Breast epithelium (tissue), 3 donors: ENCODE data around the gene ANKRD44.

Experiments
- CTCF ChIP-seq, 3 donors: fragments of 450-650 bp; IDR thresholded peaks; one replicate each; pipeline ENCODE4 v1.5.1; 2016 to 2017; ENCODE audit warnings: antibody characterized with exemption in 3 of 3, mild to moderate bottlenecking in 3 of 3, moderate library complexity in 3 of 3
- POLR2A ChIP-seq: fragments of 450-650 bp; IDR thresholded peaks from one replicate; pipeline ENCODE4 v1.6.1; 2016; ENCODE audit warnings: antibody characterized with exemption, mild to moderate bottlenecking, moderate library complexity
- POLR2AphosphoS5 ChIP-seq, 3 donors: sonication (generic); formaldehyde crosslinking; IDR thresholded peaks; one replicate each; pipeline ENCODE4 v1.6.1; 2017; ENCODE audit warnings: antibody characterized with exemption in 3 of 3

DNA sequence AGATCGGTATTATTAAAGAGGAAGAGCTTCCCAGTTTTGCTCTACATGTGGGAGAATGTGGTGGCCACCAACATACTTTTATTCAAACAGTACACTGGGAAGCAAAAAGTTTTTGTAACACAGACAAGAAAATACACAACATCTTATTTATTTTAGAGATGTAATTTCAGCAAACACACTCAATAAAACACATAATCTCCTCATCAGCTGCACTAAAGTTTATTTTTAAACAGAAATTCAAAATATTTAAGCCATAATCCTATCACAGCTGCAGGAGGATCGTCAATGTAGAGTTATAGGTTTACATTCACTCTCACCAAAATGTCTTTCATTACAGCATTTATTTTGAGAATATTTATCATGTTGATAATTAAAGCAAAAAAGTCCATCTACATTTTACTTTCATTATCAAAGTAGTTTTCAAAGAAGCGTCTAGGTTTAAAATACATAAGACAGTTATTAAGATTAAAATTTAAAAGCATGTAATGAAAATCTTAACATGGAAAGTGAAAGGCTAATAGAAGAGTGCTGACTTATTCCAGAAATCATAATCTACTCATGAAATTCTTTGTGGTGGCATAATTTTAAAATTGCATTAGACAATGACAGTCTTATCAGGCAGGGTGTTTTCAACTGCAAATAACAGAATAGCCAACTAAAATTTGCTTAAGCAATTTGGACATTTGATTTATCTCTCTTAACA lies 61.0 kb downstream of the ANKRD44 start:
- TF ChIP-seq CTCF (IDR thresholded peaks at IDR 0.05) (no peak), POLR2A (no peak), POLR2AphosphoS5 (IDR thresholded peaks at IDR 0.05) (no peak)
